GM12878 (cell line): ENCODE data around the gene NHS. TPM values are rescaled to one million over a fixed set of nuclear protein-coding genes. Genes with fewer than 3 reads are reported as not detected.
A peak's percentile ranks its signal among the peaks of the same experiment; 100 is the strongest.

Source experiments
- ATAC-seq: fragments of 200-7000 bp; cut with Tn5 transposase; 3 replicates; pipeline ENCODE4 v1.9.1; 2020; ENCODE audit warnings: mild to moderate bottlenecking, moderate library complexity
- BruUV-seq: library from RNA; stranded (reverse); fragments of 400-500 nt; replicated peaks from 2 replicates; lab custom pipeline; 2021; lab: Mats Ljungman, UMichigan
- CTCF ChIA-PET: fragments of 300-600 bp; sonication (Branson Sonifier 250); formaldehyde crosslinking; extraction: SDS; loops from one replicate; lab custom pipeline; 2021; ENCODE audit warnings: inconsistent platforms; lab: Yijun Ruan, JAX
- POLR2A ChIA-PET: fragments of 350-600 bp; formaldehyde crosslinking; extraction: SDS; loops from one replicate; lab custom pipeline; 2021; ENCODE audit warnings: inconsistent platforms; lab: Charles Lee
- RAD21 ChIA-PET: fragments of 300-600 bp; sonication (Branson Sonifier 250); formaldehyde crosslinking; loops from one replicate; lab custom pipeline; 2023; ENCODE audit warnings: antibody characterized with exemption; ENCODE audit not compliant: unreplicated experiment; lab: Charles Lee
- SMC1A ChIA-PET: fragments of 300-600 bp; sonication (Branson Sonifier 250); formaldehyde crosslinking; loops from one replicate; lab custom pipeline; 2023; ENCODE audit not compliant: unreplicated experiment, uncharacterized antibody; lab: Charles Lee
- DNase-seq: peaks from one replicate; pipeline ENCODE4 v3.0.0-alpha.2; 2011; ENCODE audit warnings: low read depth, low spot score
- FAIRE-seq: peaks from 3 replicates; lab custom pipeline; 2011; peaks lifted over from hg19 to GRCh38; lab: Jason Lieb, UNC
- H2AFZ ChIP-seq: 2 replicates; pipeline ENCODE4 v1.6.0; 2011; ENCODE audit warnings: low read depth, low read length, control low read depth; ENCODE audit not compliant: control insufficient read depth
- H3K27ac ChIP-seq: 2 replicates; pipeline ENCODE4 v1.5.1; 2011; ENCODE audit warnings: control low read depth; ENCODE audit not compliant: control insufficient read depth, insufficient read depth
- H3K27me3 ChIP-seq, 2 experiments: replicated peaks in 1 of 2; 2 replicates each; pipeline versions ENCODE4 v1.6.0 to v1.6.1; 2011; ENCODE audit warnings: low read length in 1 of 2; ENCODE audit not compliant: control insufficient read depth in 2 of 2, insufficient read depth in 2 of 2
- H3K36me3 ChIP-seq, 2 experiments: 2 replicates each; pipeline ENCODE4 v1.5.1; 2011; ENCODE audit warnings: low read length in 1 of 2; ENCODE audit not compliant: control insufficient read depth in 2 of 2, insufficient read depth in 2 of 2
- H3K4me1 ChIP-seq: 2 replicates; pipeline ENCODE4 v1.6.1; 2011; ENCODE audit warnings: mild to moderate bottlenecking, low read length, moderate library complexity, mixed read lengths; ENCODE audit not compliant: control insufficient read depth, insufficient read depth
- H3K4me2 ChIP-seq: 2 replicates; pipeline ENCODE4 v1.6.0; 2011; ENCODE audit warnings: control low read depth; ENCODE audit not compliant: control insufficient read depth, insufficient read depth
- H3K4me3 ChIP-seq: fragments of 200-600 bp; sonication (generic); 2 replicates; pipeline ENCODE4 v1.5.1; 2016
- H3K79me2 ChIP-seq: 2 replicates; pipeline ENCODE4 v1.6.0; 2011; ENCODE audit warnings: low read length; ENCODE audit not compliant: control insufficient read depth, insufficient read depth
- H3K9ac ChIP-seq: 2 replicates; pipeline ENCODE4 v1.8.0; 2011; ENCODE audit warnings: low read length, control low read depth, mixed read lengths; ENCODE audit not compliant: control insufficient read depth, insufficient read depth
- H3K9me3 ChIP-seq: replicated peaks from 3 replicates; pipeline ENCODE4 v1.5.1; 2011; ENCODE audit warnings: mild to moderate bottlenecking, low read length; ENCODE audit not compliant: control insufficient read depth, insufficient read depth
- H4K20me1 ChIP-seq: 2 replicates; pipeline ENCODE4 v1.6.0; 2011; ENCODE audit not compliant: control insufficient read depth, insufficient read depth
- BCL11A ChIP-seq: IDR thresholded peaks from 2 replicates; pipeline ENCODE4 v1.6.1; 2011; ENCODE audit warnings: low read depth, low read length
- BMI1 ChIP-seq: fragments of 450-650 bp; IDR thresholded peaks from 2 replicates; pipeline ENCODE4 v1.6.1; 2016; ENCODE audit warnings: mild to moderate bottlenecking, moderate library complexity, borderline replicate concordance
- CBX5 ChIP-seq: sonication (generic); IDR thresholded peaks from 2 replicates; pipeline ENCODE4 v1.6.1; 2016; ENCODE audit warnings: low read depth, moderate library complexity, mild to moderate bottlenecking, inconsistent platforms
- DPF2 ChIP-seq: fragments of 450-650 bp; IDR thresholded peaks from 2 replicates; pipeline ENCODE4 v1.6.1; 2017; ENCODE audit warnings: mild to moderate bottlenecking
- EP300 ChIP-seq, 2 experiments: fragments of 150-350 bp in 1 of 2; IDR thresholded peaks; 2 replicates each; pipeline ENCODE4 v1.6.1; 2011 to 2012; ENCODE audit warnings: low read depth in 2 of 2, low read length in 2 of 2, borderline replicate concordance in 1 of 2, improper control_type of control experiment in 1 of 2, inconsistent platforms in 1 of 2; ENCODE audit not compliant: control insufficient read depth in 1 of 2
- IKZF1 ChIP-seq: fragments of 450-650 bp; conservative IDR thresholded peaks from 2 replicates; pipeline ENCODE4 v1.6.1; 2017; ENCODE audit warnings: antibody characterized with exemption, mild to moderate bottlenecking
- IKZF2 ChIP-seq, 2 experiments: fragments of 450-650 bp; IDR thresholded peaks; 2 replicates each; pipeline ENCODE4 v1.6.1; 2017; ENCODE audit warnings: mild to moderate bottlenecking in 2 of 2, moderate library complexity in 2 of 2
- JUNB ChIP-seq: IDR thresholded peaks from 2 replicates; pipeline ENCODE4 v1.6.1; 2016; ENCODE audit warnings: antibody characterized with exemption, mild to moderate bottlenecking
- JUND ChIP-seq: IDR thresholded peaks from 2 replicates; pipeline ENCODE4 v1.6.1; 2012; ENCODE audit warnings: low read depth, mild to moderate bottlenecking, low read length, improper control_type of control experiment, moderate library complexity
- KDM1A ChIP-seq: fragments of 200-600 bp; sonication (generic); IDR thresholded peaks from 2 replicates; pipeline ENCODE4 v1.6.1; 2016; ENCODE audit warnings: borderline replicate concordance
- NR2F1 ChIP-seq: fragments of 450-650 bp; conservative IDR thresholded peaks from 2 replicates; pipeline ENCODE4 v1.6.1; 2017; ENCODE audit warnings: mild to moderate bottlenecking
- NRF1 ChIP-seq: conservative IDR thresholded peaks from 2 replicates; pipeline ENCODE4 v1.6.1; 2011; ENCODE audit warnings: mild to moderate bottlenecking, low read depth, low read length, improper control_type of control experiment
- SMARCA5 ChIP-seq: fragments of 450-650 bp; IDR thresholded peaks from 2 replicates; pipeline ENCODE4 v1.6.1; 2017; ENCODE audit warnings: mild to moderate bottlenecking
- TAF1 ChIP-seq: IDR thresholded peaks from 2 replicates; pipeline ENCODE4 v1.6.1; 2011; ENCODE audit warnings: mild to moderate bottlenecking, low read depth, low read length, borderline replicate concordance
- ZBED1 ChIP-seq: IDR thresholded peaks from 2 replicates; pipeline ENCODE4 v1.6.1; 2016; ENCODE audit warnings: borderline replicate concordance
- WGBS: methylation state at CpG from one replicate; pipeline ENCODE4 v1.1.6; 2016; ENCODE audit warnings: low lambda C conversion rate; ENCODE audit not compliant: insufficient replicate concordance, insufficient coverage; ENCODE audit errors: missing lambda C conversion rate; 5-methylcytosine and 5-hydroxymethylcytosine counted together
- in situ Hi-C: fragments of 300-500 bp; cut with MboI; formaldehyde crosslinking; loops from 9 replicates; pipeline ENCODE4 v1.14.3; 2018; ENCODE audit warnings: mixed read lengths
- intact Hi-C: fragments of 100-400 bp; cut with micrococcal nuclease; formaldehyde crosslinking; loops from one replicate; pipeline ENCODE4 v1.14.2; 2022; ENCODE audit not compliant: unreplicated experiment
- polyA plus RNA-seq, 11 experiments: library from polyadenylated mRNA; depleted of rRNA in 4 of 11; unstranded in 6 of 11; stranded (reverse) in 5 of 11; fragments of >200 nt; fragmentation: Nextera tagmentation in 4 of 11; fragmentation: Illumina TruSeq in 1 of 11; extraction: Ambion mirVana in 4 of 11; extraction: Trizol in 1 of 11; gene quantifications; 1 replicate in 1 of 11; 2 replicates in 10 of 11; pipeline versions ENCODE4 v1.2.1 to v1.2.3, GENCODE V29; 2011 to 2016; ENCODE audit warnings: inconsistent platforms in 2 of 11, missing spikeins in 2 of 11, low read depth in 1 of 11
- total RNA-seq, 4 experiments: library from RNA; depleted of rRNA in 3 of 4; stranded (reverse); fragments of >200 nt in 3 of 4; fragmentation: Illumina TruSeq in 1 of 4; extraction: Trizol in 1 of 4; gene quantifications; 2 replicates each; pipeline versions ENCODE4 v1.2.1 to v1.2.3, GENCODE V29; 2013 to 2021
- TF ChIP-seq, protein P1 (sequence below): IDR thresholded peaks from 2 replicates; pipeline ENCODE4 v1.6.1; 2011; ENCODE audit warnings: low read depth, low read length, improper control_type of control experiment, borderline replicate concordance
- TF ChIP-seq, protein P2 (sequence below): fragments of 450-650 bp; IDR thresholded peaks from 2 replicates; pipeline ENCODE4 v1.6.1; 2017; ENCODE audit warnings: mild to moderate bottlenecking, moderate library complexity
- TF ChIP-seq, protein P3 (sequence below): fragments of 450-650 bp; IDR thresholded peaks from 2 replicates; pipeline ENCODE4 v1.6.1; 2017; ENCODE audit warnings: low read depth, mild to moderate bottlenecking, moderate library complexity

Gene NHS
- total and polyA plus RNA-seq, 10 of the 15 experiments (the other 5 are each of a cell fraction or from before 2014, with no cell fraction given), result under 0.01 to 0.07 (median 0.03) TPM; not detected in 7

DNA sequence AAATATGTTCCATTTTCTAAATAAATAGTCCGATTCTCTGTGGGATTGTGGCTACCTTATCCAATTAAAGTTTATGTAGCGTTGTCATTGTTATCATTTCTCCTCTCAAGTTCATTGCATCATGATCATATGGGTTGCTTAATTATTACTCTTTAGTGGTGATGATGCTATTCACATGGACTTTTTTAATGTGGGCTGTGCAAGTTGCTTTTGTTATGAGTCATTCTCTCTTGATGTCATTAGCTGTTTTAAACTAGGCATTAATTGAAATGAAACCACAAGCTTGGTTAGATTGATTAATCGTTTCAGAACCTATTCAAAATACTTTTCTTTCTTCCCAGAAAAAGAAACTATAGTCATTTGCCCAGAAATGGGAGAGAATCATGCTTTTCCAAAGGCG is 38.2 kb downstream of the NHS start (continued):
- TF ChIP-seq JUND (peak; percentile 46; the same call in 1 of the 2 replicates), JUNB (peak; percentile 20; the same call in 1 of the 2 replicates), BMI1 (peak; percentile 26; the same call in 1 of the 2 replicates), KDM1A (no peak), TAF1 (no peak), IKZF1 (no peak), NR2F1 (no peak), DPF2 (peak; percentile 34; the same call in 1 of the 2 replicates), BCL11A (peak; percentile 27; the same call in 1 of the 2 replicates), ZBED1 (no peak), SMARCA5 (no peak), EP300 (IDR thresholded peaks at IDR 0.05; ENCODE audit: borderline replicate concordance in 1 of 2, control insufficient read depth in 1 of 2, low read depth in 2 of 2, low read length in 2 of 2) (peak in 1 of 2 experiments; percentile 46; a peak in 1 of 4 replicates), IKZF2 (IDR thresholded peaks at IDR 0.05) (peak; percentile 26 to 34; a peak in 2 of 4 replicates)

DNA sequence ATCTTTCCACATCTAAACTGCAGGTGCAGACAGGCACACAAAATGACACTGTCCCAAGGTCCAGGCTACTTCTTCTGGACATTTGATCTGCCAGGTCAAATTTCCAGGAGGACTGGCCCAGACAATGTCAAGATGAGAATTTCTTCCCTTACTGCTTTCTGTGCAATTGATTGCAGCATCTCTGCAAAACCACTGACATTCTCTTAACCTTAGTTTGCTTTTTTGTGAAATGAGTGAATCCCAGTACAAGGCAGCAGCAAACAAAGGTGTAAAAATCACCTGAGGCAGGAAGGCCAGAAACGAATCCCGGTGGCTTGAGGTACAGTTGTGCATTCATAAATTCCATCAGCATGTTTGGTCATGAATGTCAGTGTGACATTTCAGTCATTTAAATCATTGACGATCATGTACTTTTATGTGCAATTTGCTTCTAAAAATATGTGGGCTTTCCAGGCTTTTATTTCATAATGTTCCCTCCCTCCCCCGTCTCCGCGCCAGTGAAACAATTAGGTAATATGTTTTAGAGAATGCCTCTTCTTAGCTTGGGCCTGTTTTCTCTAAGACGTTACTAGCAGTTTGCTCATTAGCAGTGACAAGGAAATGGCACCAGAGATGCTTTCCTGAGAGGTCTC is 39.1 kb downstream of the NHS start:
- no peak for FAIRE-seq
- CTCF ChIA-PET, result interaction anchor here (0.6 kb wide), 1 partner anchor 127 kb away, joined by 3 read pairs; no protein-coding TSS in a partner anchor
- BruUV-seq, result no TSS peak
- TF ChIP-seq, protein P1, sequence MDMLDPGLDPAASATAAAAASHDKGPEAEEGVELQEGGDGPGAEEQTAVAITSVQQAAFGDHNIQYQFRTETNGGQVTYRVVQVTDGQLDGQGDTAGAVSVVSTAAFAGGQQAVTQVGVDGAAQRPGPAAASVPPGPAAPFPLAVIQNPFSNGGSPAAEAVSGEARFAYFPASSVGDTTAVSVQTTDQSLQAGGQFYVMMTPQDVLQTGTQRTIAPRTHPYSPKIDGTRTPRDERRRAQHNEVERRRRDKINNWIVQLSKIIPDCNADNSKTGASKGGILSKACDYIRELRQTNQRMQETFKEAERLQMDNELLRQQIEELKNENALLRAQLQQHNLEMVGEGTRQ, result no peak
- TF ChIP-seq, protein P2, sequence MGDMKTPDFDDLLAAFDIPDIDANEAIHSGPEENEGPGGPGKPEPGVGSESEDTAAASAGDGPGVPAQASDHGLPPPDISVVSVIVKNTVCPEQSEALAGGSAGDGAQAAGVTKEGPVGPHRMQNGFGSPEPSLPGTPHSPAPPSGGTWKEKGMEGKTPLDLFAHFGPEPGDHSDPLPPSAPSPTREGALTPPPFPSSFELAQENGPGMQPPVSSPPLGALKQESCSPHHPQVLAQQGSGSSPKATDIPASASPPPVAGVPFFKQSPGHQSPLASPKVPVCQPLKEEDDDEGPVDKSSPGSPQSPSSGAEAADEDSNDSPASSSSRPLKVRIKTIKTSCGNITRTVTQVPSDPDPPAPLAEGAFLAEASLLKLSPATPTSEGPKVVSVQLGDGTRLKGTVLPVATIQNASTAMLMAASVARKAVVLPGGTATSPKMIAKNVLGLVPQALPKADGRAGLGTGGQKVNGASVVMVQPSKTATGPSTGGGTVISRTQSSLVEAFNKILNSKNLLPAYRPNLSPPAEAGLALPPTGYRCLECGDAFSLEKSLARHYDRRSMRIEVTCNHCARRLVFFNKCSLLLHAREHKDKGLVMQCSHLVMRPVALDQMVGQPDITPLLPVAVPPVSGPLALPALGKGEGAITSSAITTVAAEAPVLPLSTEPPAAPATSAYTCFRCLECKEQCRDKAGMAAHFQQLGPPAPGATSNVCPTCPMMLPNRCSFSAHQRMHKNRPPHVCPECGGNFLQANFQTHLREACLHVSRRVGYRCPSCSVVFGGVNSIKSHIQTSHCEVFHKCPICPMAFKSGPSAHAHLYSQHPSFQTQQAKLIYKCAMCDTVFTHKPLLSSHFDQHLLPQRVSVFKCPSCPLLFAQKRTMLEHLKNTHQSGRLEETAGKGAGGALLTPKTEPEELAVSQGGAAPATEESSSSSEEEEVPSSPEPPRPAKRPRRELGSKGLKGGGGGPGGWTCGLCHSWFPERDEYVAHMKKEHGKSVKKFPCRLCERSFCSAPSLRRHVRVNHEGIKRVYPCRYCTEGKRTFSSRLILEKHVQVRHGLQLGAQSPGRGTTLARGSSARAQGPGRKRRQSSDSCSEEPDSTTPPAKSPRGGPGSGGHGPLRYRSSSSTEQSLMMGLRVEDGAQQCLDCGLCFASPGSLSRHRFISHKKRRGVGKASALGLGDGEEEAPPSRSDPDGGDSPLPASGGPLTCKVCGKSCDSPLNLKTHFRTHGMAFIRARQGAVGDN, result no peak
- TF ChIP-seq CBX5 (no peak), JUND (no peak), NRF1 (no peak)
- TF ChIP-seq, protein P3, sequence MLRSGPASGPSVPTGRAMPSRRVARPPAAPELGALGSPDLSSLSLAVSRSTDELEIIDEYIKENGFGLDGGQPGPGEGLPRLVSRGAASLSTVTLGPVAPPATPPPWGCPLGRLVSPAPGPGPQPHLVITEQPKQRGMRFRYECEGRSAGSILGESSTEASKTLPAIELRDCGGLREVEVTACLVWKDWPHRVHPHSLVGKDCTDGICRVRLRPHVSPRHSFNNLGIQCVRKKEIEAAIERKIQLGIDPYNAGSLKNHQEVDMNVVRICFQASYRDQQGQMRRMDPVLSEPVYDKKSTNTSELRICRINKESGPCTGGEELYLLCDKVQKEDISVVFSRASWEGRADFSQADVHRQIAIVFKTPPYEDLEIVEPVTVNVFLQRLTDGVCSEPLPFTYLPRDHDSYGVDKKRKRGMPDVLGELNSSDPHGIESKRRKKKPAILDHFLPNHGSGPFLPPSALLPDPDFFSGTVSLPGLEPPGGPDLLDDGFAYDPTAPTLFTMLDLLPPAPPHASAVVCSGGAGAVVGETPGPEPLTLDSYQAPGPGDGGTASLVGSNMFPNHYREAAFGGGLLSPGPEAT, result no peak

More for the DNA sequence above, 39.1 kb downstream of the NHS start:
- SMC1A ChIA-PET, result no interaction called here
- Histone ChIP-seq H4K20me1 (no peaks in the 10 kb centered on the region), H3K79me2 (no peaks in the 10 kb centered on the region), H3K9me3 (no peaks in the 10 kb centered on the region), H2AFZ (no peak overlapping the region), H3K9ac (no peak overlapping the region), H3K4me2 (no peak overlapping the region), H3K4me1 (no peaks in the 10 kb centered on the region), H3K4me3 (no peak overlapping the region), H3K36me3 (no peaks in the 10 kb centered on the region), H3K27me3 (no peaks in the 10 kb centered on the region), H3K27ac (no peak overlapping the region)
- no peak for DNase-seq
- in situ Hi-C loops, result no loop called here
- POLR2A ChIA-PET, result no interaction called here
- intact Hi-C loops, result no loop called here
- ATAC-seq, result no peak
- 64% methylated on average over 7 of the region's 7 CpGs for WGBS
- RAD21 ChIA-PET, result no interaction called here
